Osteoblast (primary cell): ENCODE results near the gene KIF21B. TPM values are rescaled to one million over a fixed set of nuclear protein-coding genes. Genes with fewer than 3 reads are reported as not detected.

Experiments used
- DNase-seq: peaks from one replicate; pipeline ENCODE4 v3.0.0; 2011; ENCODE audit warnings: low spot score, mixed read lengths; ENCODE audit not compliant: insufficient read length; ENCODE audit errors: missing footprints
- H2AFZ ChIP-seq: 2 replicates; pipeline ENCODE4 v1.6.0; 2011; ENCODE audit warnings: mild to moderate bottlenecking, low read length
- H3K27ac ChIP-seq: 2 replicates; pipeline ENCODE4 v1.5.1; 2011; ENCODE audit warnings: mild to moderate bottlenecking, low read depth, low read length, moderate library complexity
- H3K27me3 ChIP-seq: 2 replicates; pipeline ENCODE4 v1.6.0; 2012; ENCODE audit warnings: mild to moderate bottlenecking, control low read depth, inconsistent platforms, low read length, moderate library complexity; ENCODE audit not compliant: insufficient read depth
- H3K36me3 ChIP-seq: 2 replicates; pipeline ENCODE4 v1.5.1; 2011; ENCODE audit warnings: mild to moderate bottlenecking, low read length, control low read depth, moderate library complexity; ENCODE audit not compliant: insufficient read depth
- H3K4me1 ChIP-seq: 2 replicates; pipeline ENCODE4 v1.5.1; 2011; ENCODE audit warnings: mild to moderate bottlenecking, low read length, control low read depth, moderate library complexity; ENCODE audit not compliant: insufficient read depth
- H3K4me2 ChIP-seq: 2 replicates; pipeline ENCODE4 v1.6.0; 2011; ENCODE audit warnings: mild to moderate bottlenecking, low read length; ENCODE audit not compliant: insufficient read depth
- H3K4me3 ChIP-seq: fragments of 200-600 bp; sonication (generic); 3 replicates; pipeline ENCODE4 v1.5.1; 2012; ENCODE audit warnings: mild to moderate bottlenecking, low read length, inconsistent platforms; ENCODE audit not compliant: insufficient read depth
- H3K79me2 ChIP-seq: 2 replicates; pipeline ENCODE4 v1.6.0; 2012; ENCODE audit warnings: mild to moderate bottlenecking, low read length, control low read depth, inconsistent platforms; ENCODE audit not compliant: insufficient read depth
- H3K9me3 ChIP-seq: 2 replicates; pipeline ENCODE4 v1.5.1; 2011; ENCODE audit warnings: low read depth, low read length, control low read depth
- H4K20me1 ChIP-seq: 2 replicates; pipeline ENCODE4 v1.6.0; 2012; ENCODE audit warnings: mild to moderate bottlenecking, low read length, control low read depth; ENCODE audit not compliant: insufficient read depth
- CTCF ChIP-seq: IDR thresholded peaks from 2 replicates; pipeline ENCODE4 v1.5.1; 2011; ENCODE audit warnings: mild to moderate bottlenecking, low read depth, low read length, moderate library complexity; ENCODE audit errors: extremely low read depth
- total RNA-seq: library from RNA; depleted of rRNA; stranded (reverse); fragments of >200 nt; gene quantifications from 2 replicates; pipeline ENCODE4 v1.2.3, GENCODE V29; 2012

The KIF21B gene
- total RNA-seq, 1 donor, result under 0.01 TPM

GRCh38 chr1:200970771-200971427 lies 52.6 kb downstream of the KIF21B start:
- Histone ChIP-seq H3K27ac (no peak overlapping the region), H3K36me3 (no peaks in the 10 kb centered on the region), H3K9me3 (no peaks in the 10 kb centered on the region), H3K4me2 (no peak overlapping the region), H3K4me1 (no peaks in the 10 kb centered on the region), H3K79me2 (no peaks in the 10 kb centered on the region), H4K20me1 (no peaks in the 10 kb centered on the region), H2AFZ (no peak overlapping the region), H3K27me3 (peaks cover 3% of the 10 kb centered on the region), H3K4me3 (no peak overlapping the region)
- DNase-seq, result peak; percentile 69
- TF ChIP-seq CTCF, result no peak

GRCh38 chr1:200969726-200970561 lies 53.6 kb downstream of the KIF21B start:
- TF ChIP-seq CTCF, result no peak
- no peak overlapping the region for H3K4me3 ChIP-seq
- no peak overlapping the region for H3K4me2 ChIP-seq

GRCh38 chr1:200968469-200969410 lies 54.8 kb downstream of the KIF21B start:
- Histone ChIP-seq H3K27me3 (peaks cover 14% of the 10 kb centered on the region), H3K79me2 (no peaks in the 10 kb centered on the region), H4K20me1 (no peaks in the 10 kb centered on the region), H3K36me3 (no peaks in the 10 kb centered on the region), H3K9me3 (no peaks in the 10 kb centered on the region), H3K4me1 (no peaks in the 10 kb centered on the region), H2AFZ (no peak overlapping the region), H3K27ac (no peak overlapping the region), H3K4me3 (no peak overlapping the region), H3K4me2 (no peak overlapping the region)
- DNase-seq, result peak; percentile 91
- TF ChIP-seq CTCF, result no peak

More at GRCh38 chr1:200969726-200970561, 53.6 kb downstream of the KIF21B start:
- H3K79me2 ChIP-seq, result no peaks in the 10 kb centered on the region
- no peaks in the 10 kb centered on the region for H3K4me1 ChIP-seq
- DNase-seq, result peak; percentile 74
- H2AFZ ChIP-seq, result no peak overlapping the region
- H3K36me3 ChIP-seq, result no peaks in the 10 kb centered on the region
- H3K27ac ChIP-seq, result no peak overlapping the region
- H3K27me3 ChIP-seq, result peaks cover 11% of the 10 kb centered on the region
- no peaks in the 10 kb centered on the region for H3K9me3 ChIP-seq
- no peaks in the 10 kb centered on the region for H4K20me1 ChIP-seq
